Measurements from ENCODE around the gene GLI2.

Gene GLI2

GRCh38 chr2:120767486-120768005 lies 31.9 kb downstream of the GLI2 start:
- no peak for TF ChIP-seq CTCF (IDR thresholded peaks at IDR 0.05; ENCODE audit: extremely low read depth, missing control alignments)
- no peak for DNase-seq (ENCODE audit: low spot score)

- TF ChIP-seq CTCF (IDR thresholded peaks at IDR 0.05; ENCODE audit: extremely low read depth, missing control alignments) = no peak
- DNase-seq (ENCODE audit: low spot score) = no peak
Measured at GRCh38 chr2:120768112-120769048, 32.7 kb downstream of the GLI2 start.

GRCh38 chr2:120769076-120769786 lies 33.6 kb downstream of the GLI2 start:
- DNase-seq (ENCODE audit: low spot score) = no peak
- TF ChIP-seq CTCF (IDR thresholded peaks at IDR 0.05; ENCODE audit: extremely low read depth, missing control alignments) = no peak

- TF ChIP-seq CTCF (IDR thresholded peaks at IDR 0.05; ENCODE audit: extremely low read depth, missing control alignments) = no peak
- no peak for DNase-seq (ENCODE audit: low spot score)
Measured at GRCh38 chr2:120769787-120770120, 34.1 kb downstream of the GLI2 start.

- no peak for DNase-seq (ENCODE audit: low spot score)
- no peak for TF ChIP-seq CTCF (IDR thresholded peaks at IDR 0.05; ENCODE audit: extremely low read depth, missing control alignments)
Measured at GRCh38 chr2:120770176-120770575, 34.5 kb downstream of the GLI2 start.

- TF ChIP-seq CTCF (IDR thresholded peaks at IDR 0.05; ENCODE audit: extremely low read depth, missing control alignments) = no peak
- DNase-seq (ENCODE audit: low spot score) = no peak
Measured at GRCh38 chr2:120770641-120771040, 35.0 kb downstream of the GLI2 start.
